Esophagus muscularis mucosa (tissue), 3 donors: ENCODE data around the gene MAPK8IP3.

Source experiments
- POLR2A ChIP-seq: fragments of 450-650 bp; IDR thresholded peaks from one replicate; pipeline ENCODE4 v1.6.1; 2017; ENCODE audit warnings: antibody characterized with exemption, moderate library complexity, mild to moderate bottlenecking, low read depth
- POLR2AphosphoS5 ChIP-seq, 2 donors: sonication (generic); formaldehyde crosslinking; IDR thresholded peaks; one replicate each; pipeline ENCODE4 v1.6.1; 2017; ENCODE audit warnings: antibody characterized with exemption in 2 of 2
- TF ChIP-seq, protein P1 (sequence below), 3 experiments: fragments of 200-600 bp in 2 of 3; fragments of 450-650 bp in 1 of 3; sonication (generic) in 2 of 3; IDR thresholded peaks; one replicate each; pipeline ENCODE4 v1.5.1; 2017 to 2019; ENCODE audit warnings: antibody characterized with exemption in 3 of 3, mild to moderate bottlenecking in 2 of 3, moderate library complexity in 1 of 3

DNA sequence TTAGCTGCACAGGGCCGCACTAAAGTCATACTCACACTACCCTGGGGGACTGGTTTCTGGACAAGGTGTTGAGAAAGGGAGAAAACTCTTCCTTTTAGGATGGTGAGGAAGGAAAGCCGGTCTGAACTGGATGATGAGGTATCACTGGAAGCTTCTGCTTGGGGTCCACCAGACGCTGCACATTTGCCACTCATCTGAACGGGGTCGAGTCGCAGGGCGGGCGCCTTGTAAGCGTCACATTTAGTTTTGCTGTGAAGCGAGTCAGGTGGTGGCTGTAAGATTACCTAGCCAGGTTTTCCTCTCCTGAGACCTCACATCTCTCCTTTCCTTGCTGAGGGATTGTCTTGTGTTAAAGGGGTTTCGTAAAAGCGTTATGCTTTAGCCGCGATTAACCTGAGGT, 25.6 kb upstream of the MAPK8IP3 start:
- TF ChIP-seq POLR2A: no peak
- TF ChIP-seq, protein P1, sequence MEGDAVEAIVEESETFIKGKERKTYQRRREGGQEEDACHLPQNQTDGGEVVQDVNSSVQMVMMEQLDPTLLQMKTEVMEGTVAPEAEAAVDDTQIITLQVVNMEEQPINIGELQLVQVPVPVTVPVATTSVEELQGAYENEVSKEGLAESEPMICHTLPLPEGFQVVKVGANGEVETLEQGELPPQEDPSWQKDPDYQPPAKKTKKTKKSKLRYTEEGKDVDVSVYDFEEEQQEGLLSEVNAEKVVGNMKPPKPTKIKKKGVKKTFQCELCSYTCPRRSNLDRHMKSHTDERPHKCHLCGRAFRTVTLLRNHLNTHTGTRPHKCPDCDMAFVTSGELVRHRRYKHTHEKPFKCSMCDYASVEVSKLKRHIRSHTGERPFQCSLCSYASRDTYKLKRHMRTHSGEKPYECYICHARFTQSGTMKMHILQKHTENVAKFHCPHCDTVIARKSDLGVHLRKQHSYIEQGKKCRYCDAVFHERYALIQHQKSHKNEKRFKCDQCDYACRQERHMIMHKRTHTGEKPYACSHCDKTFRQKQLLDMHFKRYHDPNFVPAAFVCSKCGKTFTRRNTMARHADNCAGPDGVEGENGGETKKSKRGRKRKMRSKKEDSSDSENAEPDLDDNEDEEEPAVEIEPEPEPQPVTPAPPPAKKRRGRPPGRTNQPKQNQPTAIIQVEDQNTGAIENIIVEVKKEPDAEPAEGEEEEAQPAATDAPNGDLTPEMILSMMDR (IDR thresholded peaks at IDR 0.05): no peak
- no peak for TF ChIP-seq POLR2AphosphoS5 (IDR thresholded peaks at IDR 0.05)
